ENCODE results near the gene TNFRSF18. TPM values are rescaled to one million over a fixed set of nuclear protein-coding genes. Genes with fewer than 3 reads are reported as not detected.
A peak's percentile ranks its signal among the peaks of the same experiment; 100 is the strongest.

TNFRSF18 gene, protein sequence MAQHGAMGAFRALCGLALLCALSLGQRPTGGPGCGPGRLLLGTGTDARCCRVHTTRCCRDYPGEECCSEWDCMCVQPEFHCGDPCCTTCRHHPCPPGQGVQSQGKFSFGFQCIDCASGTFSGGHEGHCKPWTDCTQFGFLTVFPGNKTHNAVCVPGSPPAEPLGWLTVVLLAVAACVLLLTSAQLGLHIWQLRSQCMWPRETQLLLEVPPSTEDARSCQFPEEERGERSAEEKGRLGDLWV
- total RNA-seq = under 1 TPM in 1 of 2 donors, not detected in 1; 0.55 TPM

DNA sequence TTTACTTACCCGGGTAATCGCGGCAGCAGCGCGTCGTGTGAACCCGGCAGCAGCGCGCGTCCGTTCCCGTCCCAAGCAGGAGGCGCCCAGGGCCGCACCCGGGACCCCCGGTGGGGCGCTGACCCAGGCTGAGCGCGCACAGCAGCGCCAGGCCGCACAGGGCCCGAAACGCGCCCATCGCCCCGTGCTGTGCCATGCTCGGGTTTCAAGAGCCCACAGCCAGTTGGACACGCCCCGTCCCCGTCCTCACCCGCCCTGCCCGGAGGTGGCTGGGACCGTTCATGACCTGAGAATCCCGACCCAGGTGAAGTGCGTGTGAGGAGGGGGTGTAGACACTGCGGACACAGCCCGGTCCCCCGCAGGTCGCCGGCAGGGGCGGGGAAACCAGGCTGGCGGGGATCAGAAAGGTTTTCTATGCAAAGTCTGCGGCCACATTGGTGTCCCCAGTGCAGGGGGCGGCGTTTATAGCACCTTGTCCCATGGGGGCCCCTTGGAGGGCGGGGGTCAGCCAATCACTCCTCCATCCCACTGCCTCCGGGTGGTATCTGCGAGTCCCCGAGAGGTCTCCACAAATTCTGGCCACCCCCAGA is at the start of gene TNFRSF18:
TNFRSF18 (minus strand) TSS at position 217 of the 590 bp plus-strand sequence; CDS start at position 196, 21 bp downstream.
- Histone ChIP-seq H3K9me3 (no peaks in the 10 kb centered on the region), H3K27me3 (peaks cover 6 to 8% of the 10 kb centered on the region in 2 donors), H3K27ac (no peak within 1 kb of the TSS), H3K36me3 (no peaks in the 10 kb centered on the region), H3K4me3 (peak within 1 kb of the TSS in 1 of 2 donors; percentile 37), H3K4me1 (peaks cover 0 to 26% of the 10 kb centered on the region in 2 donors)
- no peak for DNase-seq (ENCODE audit: low spot score)
- TF ChIP-seq, protein P1, sequence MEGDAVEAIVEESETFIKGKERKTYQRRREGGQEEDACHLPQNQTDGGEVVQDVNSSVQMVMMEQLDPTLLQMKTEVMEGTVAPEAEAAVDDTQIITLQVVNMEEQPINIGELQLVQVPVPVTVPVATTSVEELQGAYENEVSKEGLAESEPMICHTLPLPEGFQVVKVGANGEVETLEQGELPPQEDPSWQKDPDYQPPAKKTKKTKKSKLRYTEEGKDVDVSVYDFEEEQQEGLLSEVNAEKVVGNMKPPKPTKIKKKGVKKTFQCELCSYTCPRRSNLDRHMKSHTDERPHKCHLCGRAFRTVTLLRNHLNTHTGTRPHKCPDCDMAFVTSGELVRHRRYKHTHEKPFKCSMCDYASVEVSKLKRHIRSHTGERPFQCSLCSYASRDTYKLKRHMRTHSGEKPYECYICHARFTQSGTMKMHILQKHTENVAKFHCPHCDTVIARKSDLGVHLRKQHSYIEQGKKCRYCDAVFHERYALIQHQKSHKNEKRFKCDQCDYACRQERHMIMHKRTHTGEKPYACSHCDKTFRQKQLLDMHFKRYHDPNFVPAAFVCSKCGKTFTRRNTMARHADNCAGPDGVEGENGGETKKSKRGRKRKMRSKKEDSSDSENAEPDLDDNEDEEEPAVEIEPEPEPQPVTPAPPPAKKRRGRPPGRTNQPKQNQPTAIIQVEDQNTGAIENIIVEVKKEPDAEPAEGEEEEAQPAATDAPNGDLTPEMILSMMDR (IDR thresholded peaks at IDR 0.05) = no peak

DNA sequence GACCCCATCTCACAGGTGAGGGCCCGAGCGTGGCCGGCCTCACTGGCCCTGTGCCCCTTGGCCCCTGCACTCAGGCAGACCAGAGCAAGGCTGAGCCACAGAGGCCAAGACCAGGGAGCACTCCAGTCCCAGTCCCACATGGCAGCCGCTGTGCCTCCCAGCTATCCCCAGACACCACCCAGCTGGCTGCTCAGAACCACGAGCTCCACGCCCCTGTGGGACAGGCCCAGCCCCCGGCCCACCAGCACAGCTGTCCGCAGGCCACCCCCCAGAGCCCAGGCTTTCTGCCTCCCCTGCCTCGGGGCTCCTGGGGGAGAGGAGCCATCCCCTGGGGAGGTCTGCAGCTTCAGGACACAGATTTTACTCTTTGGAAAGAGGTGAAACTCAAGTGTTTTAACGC is 49.2 kb upstream of the TNFRSF18 start:
- peaks cover 54% of the 10 kb centered on the region for H3K36me3 ChIP-seq
- no peak for DNase-seq (ENCODE audit: low spot score)

DNA sequence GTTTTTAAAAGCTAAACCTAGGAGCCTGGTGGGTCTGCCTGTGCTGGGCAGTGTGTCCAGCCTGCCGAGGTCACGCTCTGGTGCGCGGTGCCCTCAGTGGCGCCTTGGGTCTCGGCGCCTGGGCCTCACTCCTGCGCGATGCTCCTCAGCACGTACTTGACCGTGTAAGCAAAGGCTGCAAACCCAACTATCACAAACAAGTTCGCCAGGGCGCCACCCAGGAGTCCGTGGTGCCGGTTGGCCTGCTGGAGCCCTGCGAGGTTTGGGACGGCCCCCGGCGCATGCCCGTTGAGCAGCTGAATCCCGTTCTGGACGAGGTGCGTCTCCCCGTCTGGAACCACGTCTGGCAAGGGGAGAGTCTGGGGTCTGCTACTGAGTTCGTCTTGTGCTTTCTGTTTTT is 48.7 kb upstream of the TNFRSF18 start:
- TF ChIP-seq, protein P1 (IDR thresholded peaks at IDR 0.05) = no peak
- Histone ChIP-seq H3K36me3 (peaks cover 49% of the 10 kb centered on the region), H3K4me1 (peaks cover 0 to 19% of the 10 kb centered on the region in 2 donors), H3K27ac (no peak overlapping the region), H3K4me3 (no peak overlapping the region), H3K9me3 (no peaks in the 10 kb centered on the region), H3K27me3 (no peaks in the 10 kb centered on the region)
- DNase-seq (ENCODE audit: low spot score) = no peak

More for the DNA sequence above, 49.2 kb upstream of the TNFRSF18 start:
- Histone ChIP-seq H3K27me3 (no peaks in the 10 kb centered on the region), H3K27ac (no peak overlapping the region), H3K4me3 (no peak overlapping the region), H3K4me1 (peaks cover 0 to 24% of the 10 kb centered on the region in 2 donors), H3K9me3 (no peaks in the 10 kb centered on the region)
- TF ChIP-seq, protein P1 (IDR thresholded peaks at IDR 0.05) = no peak

DNA sequence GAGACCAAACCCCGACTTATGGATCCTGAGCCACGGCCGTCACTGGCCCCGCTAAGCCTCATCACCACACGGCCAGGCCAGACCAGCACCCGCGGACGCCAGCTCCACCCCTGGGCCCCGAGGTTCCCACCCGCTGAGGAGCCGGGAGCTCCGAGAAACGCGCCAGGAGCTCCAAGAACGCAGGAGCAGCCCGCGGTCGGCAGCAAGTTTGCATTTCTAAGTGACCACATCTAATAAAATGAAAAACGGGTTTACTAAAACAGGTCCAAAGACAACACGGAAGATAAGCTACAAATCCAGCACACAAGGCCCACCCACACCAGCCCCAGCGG is 48.2 kb upstream of the TNFRSF18 start:
- H3K36me3 ChIP-seq = peaks cover 45% of the 10 kb centered on the region
- H3K4me1 ChIP-seq = peaks cover 0 to 14% of the 10 kb centered on the region in 2 donors
- TF ChIP-seq, protein P1 (IDR thresholded peaks at IDR 0.05) = no peak
- no peak for DNase-seq (ENCODE audit: low spot score)
- H3K27me3 ChIP-seq = no peaks in the 10 kb centered on the region
- no peaks in the 10 kb centered on the region for H3K9me3 ChIP-seq
- no peak overlapping the region for H3K27ac ChIP-seq
- H3K4me3 ChIP-seq = no peak overlapping the region

DNA sequence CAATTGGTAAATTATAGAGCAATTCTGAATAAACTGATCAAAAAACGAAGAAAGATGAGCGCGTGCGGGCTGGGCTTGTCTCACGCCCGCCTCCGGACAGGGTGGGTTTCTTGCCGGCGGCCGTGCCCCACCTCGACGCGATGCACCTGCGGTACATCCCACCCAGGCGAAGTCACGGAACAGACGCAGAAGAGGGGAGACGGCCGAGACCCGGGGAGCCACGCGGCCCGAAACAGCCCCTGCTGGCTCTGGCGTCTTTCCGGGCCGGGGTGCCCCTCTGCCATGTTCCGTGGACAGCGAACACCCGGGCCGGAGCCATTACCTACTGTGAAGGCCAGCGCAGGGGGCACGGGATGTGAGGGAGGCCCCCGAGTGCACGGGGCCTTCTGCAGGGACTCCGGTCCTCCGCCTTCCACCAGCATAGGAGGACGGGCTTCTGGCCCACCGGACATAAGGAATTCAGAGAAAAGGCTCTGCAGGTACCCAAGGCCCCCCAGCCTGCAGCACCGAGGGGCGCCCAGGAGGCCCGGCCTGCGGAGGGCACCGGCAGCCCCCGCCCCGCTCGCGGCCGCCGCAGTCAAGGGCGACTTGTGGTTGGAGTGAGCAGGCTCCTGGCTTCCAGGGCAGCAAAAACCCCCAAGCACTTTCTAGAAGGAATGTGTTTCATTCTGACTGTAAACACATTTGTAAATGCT is 47.7 kb upstream of the TNFRSF18 start:
- Histone ChIP-seq H3K36me3 (peaks cover 40% of the 10 kb centered on the region), H3K4me3 (no peak overlapping the region)
- TF ChIP-seq, protein P1 (IDR thresholded peaks at IDR 0.05) = no peak

More for the DNA sequence above, 47.7 kb upstream of the TNFRSF18 start:
- Histone ChIP-seq H3K27ac (no peak overlapping the region), H3K4me1 (peaks cover 0 to 9% of the 10 kb centered on the region in 2 donors), H3K9me3 (no peaks in the 10 kb centered on the region), H3K27me3 (no peaks in the 10 kb centered on the region)
- no peak for DNase-seq (ENCODE audit: low spot score)

Data from right atrium auricular region (tissue), 2 donors.